ENCODE data around the gene KCNK6. TPM values are rescaled to one million over a fixed set of nuclear protein-coding genes. Genes with fewer than 3 reads are reported as not detected.

KCNK6 gene
- total and polyA plus RNA-seq, 2 donors from 2014 or later: 2.2 to 7.2 TPM

DNA sequence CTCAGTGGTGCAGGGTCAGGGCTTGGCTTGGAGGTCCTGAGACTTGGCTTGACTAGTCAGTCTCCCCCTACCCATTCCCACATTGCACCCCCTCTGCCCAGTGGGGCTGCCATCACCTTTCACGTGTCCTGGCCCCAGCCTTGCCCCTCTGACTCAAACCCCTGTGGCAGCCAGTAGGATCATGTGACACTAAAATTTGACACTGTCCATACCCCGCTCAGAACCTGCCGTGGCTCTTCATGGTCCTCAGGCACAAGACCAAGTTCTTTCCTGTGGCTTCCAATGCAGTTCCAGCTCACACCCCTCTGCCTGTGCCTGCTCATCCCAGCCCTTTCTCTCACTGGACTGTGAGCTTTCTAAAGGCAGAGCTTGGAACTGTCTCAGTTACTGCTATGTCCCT, 56.9 kb downstream of the KCNK6 start:
- DNase-seq (peak in 1 of 5 donors; percentile 49), FAIRE-seq (no peak)
- peaks cover 0 to 13% (median 12%) of the 10 kb centered on the region in 3 donors for H3K4me1 ChIP-seq (ENCODE audit: control insufficient read depth in 2 of 3, insufficient read depth in 2 of 3, low read depth in 1 of 3, low read length in 3 of 3)
- no peak overlapping the region for H3K4me3 ChIP-seq (ENCODE audit: low read length in 3 of 3)
- no peak for TF ChIP-seq CTCF (IDR thresholded peaks at IDR 0.05; ENCODE audit: borderline replicate concordance, extremely low read depth, insufficient read depth)
- peaks cover 2 to 17% (median 10%) of the 10 kb centered on the region in 3 donors for H3K36me3 ChIP-seq (ENCODE audit: control insufficient read depth in 2 of 3, insufficient read depth in 3 of 3, low read length in 3 of 3)
- no peaks in the 10 kb centered on the region for H3K27me3 ChIP-seq (ENCODE audit: control insufficient read depth, insufficient read depth, low read length)
- intact Hi-C loops (cut with DNase I): no loop called here
- no peak overlapping the region for H3K27ac ChIP-seq (ENCODE audit: low read depth in 2 of 2, low read length in 2 of 2)
- H3K9ac ChIP-seq (ENCODE audit: low read length in 3 of 3): no peak overlapping the region
- no peaks in the 10 kb centered on the region for H3K9me3 ChIP-seq (ENCODE audit: control insufficient read depth in 2 of 3, insufficient read depth in 1 of 3, low read length in 3 of 3)

GRCh38 chr19:38377052-38377451, 57.4 kb downstream of the KCNK6 start:
- TF ChIP-seq CTCF (IDR thresholded peaks at IDR 0.05; ENCODE audit: borderline replicate concordance, extremely low read depth, insufficient read depth): no peak
- no peak overlapping the region for H3K9ac ChIP-seq (ENCODE audit: low read length in 3 of 3)
- no peak overlapping the region for H3K27ac ChIP-seq (ENCODE audit: low read depth in 2 of 2, low read length in 2 of 2)
- H3K27me3 ChIP-seq (ENCODE audit: control insufficient read depth, insufficient read depth, low read length): no peaks in the 10 kb centered on the region
- no peaks in the 10 kb centered on the region for H3K9me3 ChIP-seq (ENCODE audit: control insufficient read depth in 2 of 3, insufficient read depth in 1 of 3, low read length in 3 of 3)
- H3K4me3 ChIP-seq (ENCODE audit: low read length in 3 of 3): no peak overlapping the region
- intact Hi-C loops (cut with DNase I): no loop called here
- DNase-seq (no peak), FAIRE-seq (no peak)
- H3K36me3 ChIP-seq (ENCODE audit: control insufficient read depth in 2 of 3, insufficient read depth in 3 of 3, low read length in 3 of 3): peaks cover 2 to 22% (median 10%) of the 10 kb centered on the region in 3 donors
- peaks cover 0 to 13% (median 12%) of the 10 kb centered on the region in 3 donors for H3K4me1 ChIP-seq (ENCODE audit: control insufficient read depth in 2 of 3, insufficient read depth in 2 of 3, low read depth in 1 of 3, low read length in 3 of 3)

DNA sequence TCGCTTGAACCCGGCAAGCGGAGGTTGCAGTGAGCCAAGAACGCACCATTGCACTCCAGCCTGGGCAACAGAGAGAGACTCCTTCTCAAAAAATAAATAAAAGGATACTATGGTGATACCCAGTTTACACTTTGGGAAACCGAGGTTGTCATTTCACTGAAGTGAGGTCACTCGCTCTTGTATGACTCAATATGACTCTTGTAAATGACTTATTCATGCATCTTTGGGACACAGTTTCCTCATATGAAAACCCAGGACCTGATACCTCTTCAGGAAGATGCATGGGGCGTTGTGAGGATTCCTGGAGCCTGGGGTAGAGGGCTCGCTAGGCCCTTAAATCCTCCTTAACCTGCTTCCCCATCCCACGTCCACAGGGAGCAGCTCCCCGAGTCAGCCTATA, 59.2 kb downstream of the KCNK6 start:
- DNase-seq (no peak), FAIRE-seq (no peak)
- Histone ChIP-seq H3K4me3 (ENCODE audit: low read length in 3 of 3) (no peak overlapping the region), H3K9me3 (ENCODE audit: control insufficient read depth in 2 of 3, insufficient read depth in 1 of 3, low read length in 3 of 3) (no peaks in the 10 kb centered on the region), H3K27ac (ENCODE audit: low read depth in 2 of 2, low read length in 2 of 2) (no peak overlapping the region), H3K27me3 (ENCODE audit: control insufficient read depth, insufficient read depth, low read length) (no peaks in the 10 kb centered on the region), H3K36me3 (ENCODE audit: control insufficient read depth in 2 of 3, insufficient read depth in 3 of 3, low read length in 3 of 3) (peaks cover 2 to 37% (median 15%) of the 10 kb centered on the region in 3 donors), H3K9ac (ENCODE audit: low read length in 3 of 3) (no peak overlapping the region), H3K4me1 (ENCODE audit: control insufficient read depth in 2 of 3, insufficient read depth in 2 of 3, low read depth in 1 of 3, low read length in 3 of 3) (peaks cover 0 to 13% (median 12%) of the 10 kb centered on the region in 3 donors)
- TF ChIP-seq CTCF (IDR thresholded peaks at IDR 0.05; ENCODE audit: borderline replicate concordance, extremely low read depth, insufficient read depth): no peak
- intact Hi-C loops (cut with DNase I): no loop called here

DNA sequence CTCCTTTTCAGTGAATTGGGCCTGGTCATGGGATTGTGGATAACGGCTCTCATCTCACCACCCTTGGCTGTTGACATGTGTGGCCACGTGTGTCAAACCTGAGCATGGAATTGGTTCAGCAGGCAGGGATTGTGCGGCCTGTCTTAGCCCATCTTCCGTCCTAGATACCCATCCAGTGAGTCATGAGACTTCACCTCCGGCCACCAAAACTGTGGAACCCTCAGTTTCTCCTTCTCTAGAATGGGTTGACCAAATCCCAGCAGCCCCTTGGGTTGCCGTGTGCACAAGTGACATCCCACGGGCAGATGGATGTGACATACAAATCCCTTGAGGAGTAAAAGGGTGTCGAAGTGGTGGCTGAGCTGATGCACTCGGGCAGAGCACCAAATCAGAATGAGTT, 61.5 kb downstream of the KCNK6 start:
- TF ChIP-seq CTCF (IDR thresholded peaks at IDR 0.05; ENCODE audit: borderline replicate concordance, extremely low read depth, insufficient read depth): no peak

More for the DNA sequence above, 61.5 kb downstream of the KCNK6 start:
- intact Hi-C loops (cut with DNase I): no loop called here
- H3K9ac ChIP-seq (ENCODE audit: low read length in 3 of 3): no peak overlapping the region
- no peaks in the 10 kb centered on the region for H3K9me3 ChIP-seq (ENCODE audit: control insufficient read depth in 2 of 3, insufficient read depth in 1 of 3, low read length in 3 of 3)
- peaks cover 0 to 4% (median 3%) of the 10 kb centered on the region in 3 donors for H3K4me1 ChIP-seq (ENCODE audit: control insufficient read depth in 2 of 3, insufficient read depth in 2 of 3, low read depth in 1 of 3, low read length in 3 of 3)
- H3K27ac ChIP-seq (ENCODE audit: low read depth in 2 of 2, low read length in 2 of 2): no peak overlapping the region
- FAIRE-seq (no peak), DNase-seq (no peak)
- H3K36me3 ChIP-seq (ENCODE audit: control insufficient read depth in 2 of 3, insufficient read depth in 3 of 3, low read length in 3 of 3): peaks cover 2 to 37% (median 15%) of the 10 kb centered on the region in 3 donors
- no peaks in the 10 kb centered on the region for H3K27me3 ChIP-seq (ENCODE audit: control insufficient read depth, insufficient read depth, low read length)
- H3K4me3 ChIP-seq (ENCODE audit: low read length in 3 of 3): no peak overlapping the region

Data from kidney (tissue), 14 donors.